Measurements from ENCODE around the gene BEST2.

GRCh38 chr19:12786952-12787351 is 35.4 kb downstream of the BEST2 start:
- no peak for TF ChIP-seq CTCF (conservative IDR thresholded peaks at IDR 0.05; ENCODE audit: low read length)
- TF ChIP-seq EZH2phosphoT487 (IDR thresholded peaks at IDR 0.05; ENCODE audit: borderline replicate concordance) = no peak

Data from Loucy (cell line).